HepG2 (cell line): ENCODE results near the gene IFIT1B. TPM values are rescaled to one million over a fixed set of nuclear protein-coding genes. Genes with fewer than 3 reads are reported as not detected.
A peak's percentile ranks its signal among the peaks of the same experiment; 100 is the strongest.

Source experiments
- ATF7-NPFF ChIP-seq: sonication (generic); formaldehyde crosslinking; IDR thresholded peaks from 2 replicates; pipeline ENCODE4 v1.8.1; 2023; ENCODE audit warnings: mild to moderate bottlenecking, low read depth, missing genetic modification reagents, moderate library complexity
- HOXA5 ChIP-seq: sonication (generic); formaldehyde crosslinking; IDR thresholded peaks from 2 replicates; pipeline ENCODE4 v1.4.0; 2020; ENCODE audit warnings: missing genetic modification reagents
- IRX3 ChIP-seq: sonication (generic); formaldehyde crosslinking; IDR thresholded peaks from 2 replicates; pipeline ENCODE4 v1.8.1; 2023; ENCODE audit warnings: mild to moderate bottlenecking, low read depth, missing genetic modification reagents, borderline replicate concordance
- PAXIP1 ChIP-seq: sonication (generic); formaldehyde crosslinking; conservative IDR thresholded peaks from 2 replicates; pipeline ENCODE4 v1.4.0; 2020; ENCODE audit warnings: mild to moderate bottlenecking, missing genetic modification reagents, moderate library complexity
- PHF8 ChIP-seq: sonication (generic); formaldehyde crosslinking; IDR thresholded peaks from 2 replicates; pipeline ENCODE4 v1.5.0; 2020; ENCODE audit warnings: missing genetic modification reagents
- SMYD3 ChIP-seq: sonication (generic); formaldehyde crosslinking; IDR thresholded peaks from 2 replicates; pipeline ENCODE4 v1.8.1; 2023; ENCODE audit warnings: mild to moderate bottlenecking, missing genetic modification reagents
- TAF1 ChIP-seq: sonication (generic); formaldehyde crosslinking; IDR thresholded peaks from 2 replicates; pipeline ENCODE4 v1.4.0; 2020; ENCODE audit warnings: missing genetic modification reagents
- TFDP1 ChIP-seq: IDR thresholded peaks from 2 replicates; pipeline ENCODE4 v1.6.1; 2016; ENCODE audit warnings: missing compliant biosample characterization, missing genetic modification reagents, borderline replicate concordance
- THRA ChIP-seq: sonication (generic); formaldehyde crosslinking; IDR thresholded peaks from 2 replicates; pipeline ENCODE4 v1.4.0; 2020; ENCODE audit warnings: missing genetic modification reagents, borderline replicate concordance
- ZNF296 ChIP-seq: sonication (generic); formaldehyde crosslinking; conservative IDR thresholded peaks from 2 replicates; pipeline ENCODE4 v1.5.0; 2020; ENCODE audit warnings: mild to moderate bottlenecking, missing genetic modification reagents
- ZNF331 ChIP-seq: sonication (generic); formaldehyde crosslinking; IDR thresholded peaks from 2 replicates; pipeline ENCODE4 v1.4.0; 2020; ENCODE audit warnings: missing genetic modification reagents
- ZNF512 ChIP-seq: sonication (generic); formaldehyde crosslinking; IDR thresholded peaks from 2 replicates; pipeline ENCODE4 v1.4.0; 2020; ENCODE audit warnings: mild to moderate bottlenecking, missing genetic modification reagents
- ZNF615 ChIP-seq: sonication (generic); formaldehyde crosslinking; IDR thresholded peaks from 2 replicates; pipeline ENCODE4 v1.5.0; 2020; ENCODE audit warnings: mild to moderate bottlenecking, missing genetic modification reagents, borderline replicate concordance
- ZNF639 ChIP-seq: conservative IDR thresholded peaks from 2 replicates; pipeline ENCODE4 v1.6.1; 2018; ENCODE audit warnings: missing genetic modification reagents
- ZNF746 ChIP-seq: sonication (generic); formaldehyde crosslinking; IDR thresholded peaks from 2 replicates; pipeline ENCODE4 v1.8.0; 2022; ENCODE audit warnings: mild to moderate bottlenecking, missing genetic modification reagents
- ZNF768 ChIP-seq: sonication (generic); formaldehyde crosslinking; IDR thresholded peaks from 2 replicates; pipeline ENCODE4 v1.4.0; 2020; ENCODE audit warnings: missing genetic modification reagents
- polyA plus RNA-seq, 8 experiments: library from polyadenylated mRNA; depleted of rRNA in 3 of 8; stranded (reverse) in 7 of 8; unstranded in 1 of 8; fragments of >200 nt; fragmentation: Illumina TruSeq in 4 of 8; extraction: Trizol in 4 of 8; gene quantifications; 2 replicates each; pipeline versions ENCODE4 v1.2.1 to v1.2.3, GENCODE V29; 2011 to 2016; ENCODE audit warnings: low read depth in 4 of 8, missing spikeins in 1 of 8, mixed read lengths in 1 of 8; ENCODE audit not compliant: insufficient read depth in 1 of 8
- total RNA-seq, 5 experiments: library from RNA; depleted of rRNA; stranded (reverse); fragments of >200 nt; fragmentation: Illumina TruSeq; extraction: Trizol; gene quantifications; 2 replicates each; pipeline ENCODE4 v1.2.3, GENCODE V29; 2016; ENCODE audit warnings: low read depth in 1 of 5

The IFIT1B gene
- total and polyA plus RNA-seq, 2 of the 13 experiments (the other 11 are each of a cell fraction or from before 2014, with no cell fraction given): not detected

- TF ChIP-seq ATF7-NPFF (CRISPR knock-in tag) (no peak), TAF1 (CRISPR knock-in tag) (peak; percentile 39; the same call in 1 of the 2 replicates), ZNF331 (CRISPR knock-in tag) (no peak), ZNF512 (CRISPR knock-in tag) (no peak), ZNF639 (CRISPR knock-in tag) (no peak), ZNF746 (CRISPR knock-in tag) (no peak), PHF8 (peak; percentile 90; the same call in 1 of the 2 replicates), TFDP1 (peak; percentile 53; the same call in 1 of the 2 replicates), ZNF768 (CRISPR knock-in tag) (peak; percentile 9; the same call in 1 of the 2 replicates), HOXA5 (no peak; the same call in 1 of the 2 replicates), THRA (CRISPR knock-in tag) (peak; percentile 29; the same call in 1 of the 2 replicates), ZNF615 (CRISPR knock-in tag) (no peak), IRX3 (CRISPR knock-in tag) (no peak), SMYD3 (CRISPR knock-in tag) (no peak), ZNF296 (no peak), PAXIP1 (CRISPR knock-in tag) (no peak)
Observed at GRCh38 chr10:89414146-89414878, 36.5 kb downstream of the IFIT1B start, which contains the start of gene IFIT5 (continued).
